Measurements from ENCODE around the gene CDKN2AIPNL.

DNA sequence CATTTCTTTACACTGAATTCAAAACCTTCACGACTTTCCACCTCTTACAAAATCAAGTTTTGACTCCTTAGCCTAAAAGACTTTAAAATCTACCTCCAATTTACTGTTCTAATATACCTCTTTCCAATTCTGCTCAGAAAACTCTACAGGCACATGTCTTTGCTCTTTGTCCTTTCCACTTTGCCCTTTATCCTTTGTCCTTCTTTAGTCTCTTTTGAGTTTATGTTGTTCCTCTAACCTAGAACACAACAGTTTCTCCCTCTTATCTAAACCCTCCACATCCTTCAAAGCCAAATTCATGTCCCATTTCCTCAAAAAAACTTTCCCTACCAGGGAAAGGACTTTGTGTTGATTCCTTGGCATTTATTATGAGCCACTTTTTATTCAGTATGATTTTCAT is 46.1 kb downstream of the CDKN2AIPNL start:
- TF ChIP-seq, protein P1, sequence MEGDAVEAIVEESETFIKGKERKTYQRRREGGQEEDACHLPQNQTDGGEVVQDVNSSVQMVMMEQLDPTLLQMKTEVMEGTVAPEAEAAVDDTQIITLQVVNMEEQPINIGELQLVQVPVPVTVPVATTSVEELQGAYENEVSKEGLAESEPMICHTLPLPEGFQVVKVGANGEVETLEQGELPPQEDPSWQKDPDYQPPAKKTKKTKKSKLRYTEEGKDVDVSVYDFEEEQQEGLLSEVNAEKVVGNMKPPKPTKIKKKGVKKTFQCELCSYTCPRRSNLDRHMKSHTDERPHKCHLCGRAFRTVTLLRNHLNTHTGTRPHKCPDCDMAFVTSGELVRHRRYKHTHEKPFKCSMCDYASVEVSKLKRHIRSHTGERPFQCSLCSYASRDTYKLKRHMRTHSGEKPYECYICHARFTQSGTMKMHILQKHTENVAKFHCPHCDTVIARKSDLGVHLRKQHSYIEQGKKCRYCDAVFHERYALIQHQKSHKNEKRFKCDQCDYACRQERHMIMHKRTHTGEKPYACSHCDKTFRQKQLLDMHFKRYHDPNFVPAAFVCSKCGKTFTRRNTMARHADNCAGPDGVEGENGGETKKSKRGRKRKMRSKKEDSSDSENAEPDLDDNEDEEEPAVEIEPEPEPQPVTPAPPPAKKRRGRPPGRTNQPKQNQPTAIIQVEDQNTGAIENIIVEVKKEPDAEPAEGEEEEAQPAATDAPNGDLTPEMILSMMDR (IDR thresholded peaks at IDR 0.05) = no peak
- TF ChIP-seq POLR2AphosphoS5 (IDR thresholded peaks at IDR 0.05) = no peak
- TF ChIP-seq POLR2A (IDR thresholded peaks at IDR 0.05) = no peak
